ENCODE data around the gene PRKCZ. TPM values are rescaled to one million over a fixed set of nuclear protein-coding genes. Genes with fewer than 3 reads are reported as not detected.

PRKCZ gene
- polyA plus RNA-seq, 3 donors = 0.74 to 1.9 (median 1.4) TPM

- H3K9ac ChIP-seq (ENCODE audit: insufficient read depth, low read length, poor library complexity, severe bottlenecking) = no peak overlapping the region
- H3K36me3 ChIP-seq (replicated peaks in 1 of 2; ENCODE audit: control insufficient read depth in 1 of 2, insufficient read depth in 2 of 2, low read length in 2 of 2) = no peaks in the 10 kb centered on the region
- intact Hi-C loops (cut with micrococcal nuclease) = no loop called here
Measured at GRCh38 chr1:2177541-2177940, 127.3 kb downstream of the PRKCZ start.

GRCh38 chr1:2177946-2178538 lies 127.8 kb downstream of the PRKCZ start:
- intact Hi-C loops (cut with micrococcal nuclease) = no loop called here
- Mint-ChIP-seq H3K27me3 (ENCODE audit: low read depth in 3 of 3) (peaks cover 1 to 3% (median 3%) of the 10 kb centered on the region in 3 donors), H3K4me1 (peaks cover 17% of the 10 kb centered on the region), H3K27ac (peak overlapping the region in 3 of 7 donors; percentile 60 to 75 (median 68)), H3K9me3 (peaks cover 0 to 2% (median 0%) of the 10 kb centered on the region in 7 donors), H3K4me3 (no peak overlapping the region), H3K36me3 (peaks cover 4 to 13% of the 10 kb centered on the region in 2 donors)
- H3K4me2 ChIP-seq (replicated peaks; ENCODE audit: extremely low read depth, low read length, poor library complexity, severe bottlenecking) = no peak overlapping the region
- H3K36me3 ChIP-seq (replicated peaks in 1 of 2; ENCODE audit: control insufficient read depth in 1 of 2, insufficient read depth in 2 of 2, low read length in 2 of 2) = no peaks in the 10 kb centered on the region
- H2AFZ ChIP-seq (ENCODE audit: insufficient read depth, low read depth, low read length, poor library complexity, severe bottlenecking) = no peak overlapping the region
- no peak for TF ChIP-seq CTCF (IDR thresholded peaks at IDR 0.05)
- no peaks in the 10 kb centered on the region for H3K9me3 ChIP-seq (replicated peaks in 1 of 2; ENCODE audit: control insufficient read depth in 1 of 2, insufficient read depth in 1 of 2, low read length in 2 of 2)
- 89% methylated on average over 18 of the region's 18 CpGs for WGBS (ENCODE audit: insufficient coverage)
- no peaks in the 10 kb centered on the region for H3K27me3 ChIP-seq (ENCODE audit: control insufficient read depth in 2 of 2, insufficient read depth in 2 of 2, low read length in 2 of 2)
- H3K27ac ChIP-seq (ENCODE audit: low read depth in 1 of 2, low read length in 2 of 2) = no peak overlapping the region
- H4K20me1 ChIP-seq (ENCODE audit: insufficient read depth, low read length) = no peaks in the 10 kb centered on the region
- no peak overlapping the region for H3K9ac ChIP-seq (ENCODE audit: insufficient read depth, low read length, poor library complexity, severe bottlenecking)
- no peaks in the 10 kb centered on the region for H3K79me2 ChIP-seq (ENCODE audit: insufficient read depth, low read length)
- H3K4me3 ChIP-seq (replicated peaks in 1 of 3; ENCODE audit: low read depth in 2 of 3, low read length in 3 of 3) = no peak overlapping the region
- peaks cover 12 to 14% of the 10 kb centered on the region in 2 donors for H3K4me1 ChIP-seq (ENCODE audit: control insufficient read depth in 1 of 2, insufficient read depth in 2 of 2, low read length in 2 of 2)
- DNase-seq = no peak

More at GRCh38 chr1:2177541-2177940, 127.3 kb downstream of the PRKCZ start:
- Histone ChIP-seq H3K79me2 (ENCODE audit: insufficient read depth, low read length) (no peaks in the 10 kb centered on the region), H4K20me1 (ENCODE audit: insufficient read depth, low read length) (no peaks in the 10 kb centered on the region), H3K4me3 (replicated peaks in 1 of 3; ENCODE audit: low read depth in 2 of 3, low read length in 3 of 3) (no peak overlapping the region), H3K4me2 (replicated peaks; ENCODE audit: extremely low read depth, low read length, poor library complexity, severe bottlenecking) (no peak overlapping the region), H3K9me3 (replicated peaks in 1 of 2; ENCODE audit: control insufficient read depth in 1 of 2, insufficient read depth in 1 of 2, low read length in 2 of 2) (no peaks in the 10 kb centered on the region), H3K27ac (ENCODE audit: low read depth in 1 of 2, low read length in 2 of 2) (no peak overlapping the region), H2AFZ (ENCODE audit: insufficient read depth, low read depth, low read length, poor library complexity, severe bottlenecking) (no peak overlapping the region), H3K27me3 (ENCODE audit: control insufficient read depth in 2 of 2, insufficient read depth in 2 of 2, low read length in 2 of 2) (no peaks in the 10 kb centered on the region), H3K4me1 (ENCODE audit: control insufficient read depth in 1 of 2, insufficient read depth in 2 of 2, low read length in 2 of 2) (peaks cover 12 to 14% of the 10 kb centered on the region in 2 donors)
- Mint-ChIP-seq H3K27ac (no peak overlapping the region), H3K36me3 (peaks cover 4 to 16% of the 10 kb centered on the region in 2 donors), H3K27me3 (ENCODE audit: low read depth in 3 of 3) (peaks cover 1 to 3% (median 3%) of the 10 kb centered on the region in 3 donors), H3K4me1 (peaks cover 17% of the 10 kb centered on the region), H3K4me3 (no peak overlapping the region), H3K9me3 (peaks cover 0 to 1% (median 0%) of the 10 kb centered on the region in 7 donors)
- DNase-seq = no peak
- 96% methylated on average over 21 of the region's 21 CpGs for WGBS (ENCODE audit: insufficient coverage)
- TF ChIP-seq CTCF (IDR thresholded peaks at IDR 0.05) = no peak
